ENCODE data around the gene RASGRP2. TPM values are rescaled to one million over a fixed set of nuclear protein-coding genes. Genes with fewer than 3 reads are reported as not detected.

The RASGRP2 gene
- total RNA-seq, 2 donors from 2014 or later = 0.86 to 1.9 TPM

- no peak overlapping the region for H3K27ac ChIP-seq (ENCODE audit: low read depth, low read length)
- WGBS, 2 experiments (ENCODE audit: insufficient coverage in 1 of 2, insufficient read length in 1 of 2) = 93 to 95% methylated on average over 8 to 10 of the region's 10 CpGs
- H3K9me3 Mint-ChIP-seq = no peaks in the 10 kb centered on the region
- H3K27me3 ChIP-seq (ENCODE audit: control insufficient read depth, insufficient read depth, low read length, poor library complexity, severe bottlenecking) = peaks cover 58% of the 10 kb centered on the region
- H3K4me1 Mint-ChIP-seq = peaks cover 6% of the 10 kb centered on the region
- H3K36me3 ChIP-seq (ENCODE audit: control insufficient read depth, insufficient read depth, low read length) = no peaks in the 10 kb centered on the region
- no peak overlapping the region for H3K27ac Mint-ChIP-seq
- H3K9ac ChIP-seq (ENCODE audit: extremely low read depth, low read length, poor library complexity, severe bottlenecking) = no peak overlapping the region
- TF ChIP-seq CTCF (conservative IDR thresholded peaks at IDR 0.05) = no peak
- H3K4me3 Mint-ChIP-seq = no peak overlapping the region
- peaks cover 56% of the 10 kb centered on the region for H3K27me3 Mint-ChIP-seq (ENCODE audit: insufficient read depth)
- DNase-seq = no peak
- no peak overlapping the region for H3K4me3 ChIP-seq (ENCODE audit: low read length)
- H3K9me3 ChIP-seq (ENCODE audit: control insufficient read depth, low read length) = no peaks in the 10 kb centered on the region
- H3K4me1 ChIP-seq (ENCODE audit: control insufficient read depth, insufficient read depth, low read length) = peaks cover 4% of the 10 kb centered on the region
- H3K36me3 Mint-ChIP-seq (ENCODE audit: low read depth) = no peaks in the 10 kb centered on the region
Measured at GRCh38 chr11:64746486-64746885, 2.5 kb upstream of the RASGRP2 start.

GRCh38 chr11:64745521-64746328, 1.8 kb upstream of the RASGRP2 start:
- no peaks in the 10 kb centered on the region for H3K36me3 ChIP-seq (ENCODE audit: control insufficient read depth, insufficient read depth, low read length)
- H3K4me1 Mint-ChIP-seq = peaks cover 11% of the 10 kb centered on the region
- H3K4me1 ChIP-seq (ENCODE audit: control insufficient read depth, insufficient read depth, low read length) = peaks cover 4% of the 10 kb centered on the region
- no peaks in the 10 kb centered on the region for H3K9me3 Mint-ChIP-seq
- no peak overlapping the region for H3K27ac Mint-ChIP-seq
- H3K27me3 ChIP-seq (ENCODE audit: control insufficient read depth, insufficient read depth, low read length, poor library complexity, severe bottlenecking) = peaks cover 66% of the 10 kb centered on the region
- H3K36me3 Mint-ChIP-seq (ENCODE audit: low read depth) = no peaks in the 10 kb centered on the region
- DNase-seq = peak; percentile 89
- 5 to 6% methylated on average over 4 to 52 of the region's 52 CpGs for WGBS, 2 experiments (ENCODE audit: insufficient coverage in 1 of 2, insufficient read length in 1 of 2)
- peak overlapping the region; percentile 45 for H3K4me3 ChIP-seq (ENCODE audit: low read length)
- H3K27me3 Mint-ChIP-seq (ENCODE audit: insufficient read depth) = peaks cover 63% of the 10 kb centered on the region
- TF ChIP-seq CTCF (conservative IDR thresholded peaks at IDR 0.05) = no peak
- no peaks in the 10 kb centered on the region for H3K9me3 ChIP-seq (ENCODE audit: control insufficient read depth, low read length)
- H3K27ac ChIP-seq (ENCODE audit: low read depth, low read length) = no peak overlapping the region
- peak overlapping the region; percentile 55 for H3K4me3 Mint-ChIP-seq
- no peak overlapping the region for H3K9ac ChIP-seq (ENCODE audit: extremely low read depth, low read length, poor library complexity, severe bottlenecking)

GRCh38 chr11:64745189-64745520, 1.2 kb upstream of the RASGRP2 start:
- H3K9ac ChIP-seq (ENCODE audit: extremely low read depth, low read length, poor library complexity, severe bottlenecking) = no peak overlapping the region
- peak; percentile 76 for DNase-seq
- Mint-ChIP-seq H3K4me3 (peak overlapping the region; percentile 55), H3K4me1 (peaks cover 11% of the 10 kb centered on the region), H3K27me3 (ENCODE audit: insufficient read depth) (peaks cover 69% of the 10 kb centered on the region), H3K27ac (no peak overlapping the region), H3K9me3 (no peaks in the 10 kb centered on the region), H3K36me3 (ENCODE audit: low read depth) (no peaks in the 10 kb centered on the region)
- peaks cover 4% of the 10 kb centered on the region for H3K4me1 ChIP-seq (ENCODE audit: control insufficient read depth, insufficient read depth, low read length)
- H3K27me3 ChIP-seq (ENCODE audit: control insufficient read depth, insufficient read depth, low read length, poor library complexity, severe bottlenecking) = peaks cover 72% of the 10 kb centered on the region
- no peak overlapping the region for H3K27ac ChIP-seq (ENCODE audit: low read depth, low read length)
- no peaks in the 10 kb centered on the region for H3K36me3 ChIP-seq (ENCODE audit: control insufficient read depth, insufficient read depth, low read length)
- no peaks in the 10 kb centered on the region for H3K9me3 ChIP-seq (ENCODE audit: control insufficient read depth, low read length)
- TF ChIP-seq CTCF (conservative IDR thresholded peaks at IDR 0.05) = no peak
- 1 to 2% methylated on average over 15 to 20 of the region's 20 CpGs for WGBS, 2 experiments (ENCODE audit: insufficient coverage in 1 of 2, insufficient read length in 1 of 2)
- H3K4me3 ChIP-seq (ENCODE audit: low read length) = peak overlapping the region; percentile 45
